ENCODE results near the gene MOB4. TPM values are rescaled to one million over a fixed set of nuclear protein-coding genes. Genes with fewer than 3 reads are reported as not detected.

Gene MOB4
- total and polyA plus RNA-seq, 11 donors: 19.6 to 48.9 (median 35.2) TPM

- ATAC-seq: peak in 3 of 4 donors; percentile 0 to 12 (median 6)
These were observed 511 bp downstream of the MOB4 start for GRCh38 chr2:197516393-197516761.

GRCh38 chr2:197517150-197517549 lies 1.3 kb downstream of the MOB4 start:
- Histone ChIP-seq H3K27me3 (no peaks in the 10 kb centered on the region), H3K27ac (peak overlapping the region in 6 of 12 donors; percentile 92 to 99 (median 96)), H3K4me3 (peak overlapping the region in 10 of 12 donors; percentile 73 to 99 (median 94)), H3K9me3 (no peaks in the 10 kb centered on the region), H3K36me3 (peaks cover 0 to 11% (median 0%) of the 10 kb centered on the region in 9 donors), H3K4me1 (peaks cover 0 to 41% (median 23%) of the 10 kb centered on the region in 12 donors)
- 35 to 49% (median 37%) methylated on average over 2 of the region's 2 CpGs for WGBS, 4 donors
- TF ChIP-seq CTCF (IDR thresholded peaks at IDR 0.05) (no peak), POLR2A (IDR thresholded peaks at IDR 0.05) (no peak)
- DNase-seq (no peak), ATAC-seq (no peak)
- intact Hi-C loops (cut with DNase I): loop anchor here in 4 of 10 donors (5.0 to 10.0 kb wide), 2 partner anchors 188 to 190 kb away; partner anchors contain the start of gene MARS2 (in 4 of the 4)

More at GRCh38 chr2:197516393-197516761, 511 bp downstream of the MOB4 start:
- Histone ChIP-seq H3K9me3 (no peaks in the 10 kb centered on the region), H3K27me3 (no peaks in the 10 kb centered on the region), H3K27ac (peak overlapping the region; percentile 69 to 99 (median 96)), H3K4me1 (peaks cover 0 to 41% (median 23%) of the 10 kb centered on the region in 12 donors), H3K36me3 (peaks cover 0 to 11% (median 0%) of the 10 kb centered on the region in 9 donors), H3K4me3 (peak overlapping the region; percentile 73 to 99 (median 94))
- TF ChIP-seq CTCF (IDR thresholded peaks at IDR 0.05) (no peak), POLR2A (IDR thresholded peaks at IDR 0.05) (no peak)
- peak in 2 of 5 donors; percentile 34 to 72 for DNase-seq
- intact Hi-C loops (cut with DNase I): loop anchor here in 4 of 10 donors (5.0 to 10.0 kb wide), 2 partner anchors 188 to 191 kb away; partner anchors contain the start of gene MARS2 (in 4 of the 4)
- 0 to 1% (median 0%) methylated on average over 10 to 17 of the region's 17 CpGs for WGBS, 4 donors

GRCh38 chr2:197538412-197538811 lies 22.5 kb downstream of the MOB4 start:
- peaks cover 0 to 85% (median 61%) of the 10 kb centered on the region in 9 donors for H3K36me3 ChIP-seq

More at GRCh38 chr2:197538412-197538811, 22.5 kb downstream of the MOB4 start:
- intact Hi-C loops (cut with DNase I): no loop called here
- 14 to 21% (median 18%) methylated on average over 2 of the region's 2 CpGs for WGBS, 4 donors
- Histone ChIP-seq H3K27ac (no peak overlapping the region), H3K9me3 (no peaks in the 10 kb centered on the region), H3K4me1 (peaks cover 0 to 22% (median 9%) of the 10 kb centered on the region in 12 donors), H3K4me3 (no peak overlapping the region), H3K27me3 (no peaks in the 10 kb centered on the region)
- no peak for DNase-seq
- peak in 1 of 4 donors; percentile 18 for ATAC-seq
- no peak for TF ChIP-seq CTCF (IDR thresholded peaks at IDR 0.05)
- TF ChIP-seq POLR2A (IDR thresholded peaks at IDR 0.05): no peak
